ENCODE results near the gene NCOR1. TPM values are rescaled to one million over a fixed set of nuclear protein-coding genes. Genes with fewer than 3 reads are reported as not detected.

Gene NCOR1
- total RNA-seq, 4 donors from 2014 or later, result 96.9 to 158 (median 133) TPM

DNA sequence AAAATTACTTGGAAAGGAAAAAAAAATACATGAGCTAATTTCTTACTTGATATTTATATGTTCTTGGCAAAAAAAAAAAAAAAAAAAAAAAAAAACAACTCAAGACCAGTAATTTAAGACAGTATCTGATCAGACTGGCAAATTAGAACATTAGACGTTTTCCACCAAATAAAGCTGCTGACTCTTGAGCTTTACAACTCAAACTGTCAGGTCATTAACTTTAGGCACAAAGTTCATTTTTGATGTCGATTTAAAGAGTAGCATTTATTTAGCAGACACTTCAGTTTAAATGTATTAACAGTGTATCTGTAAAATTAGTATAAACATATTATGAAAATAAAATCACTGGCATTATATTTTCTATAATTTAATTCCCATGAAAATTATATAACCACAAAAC, 66.7 kb downstream of the NCOR1 start:
- no peak for TF ChIP-seq CTCF (IDR thresholded peaks at IDR 0.05; ENCODE audit: low read depth)

DNA sequence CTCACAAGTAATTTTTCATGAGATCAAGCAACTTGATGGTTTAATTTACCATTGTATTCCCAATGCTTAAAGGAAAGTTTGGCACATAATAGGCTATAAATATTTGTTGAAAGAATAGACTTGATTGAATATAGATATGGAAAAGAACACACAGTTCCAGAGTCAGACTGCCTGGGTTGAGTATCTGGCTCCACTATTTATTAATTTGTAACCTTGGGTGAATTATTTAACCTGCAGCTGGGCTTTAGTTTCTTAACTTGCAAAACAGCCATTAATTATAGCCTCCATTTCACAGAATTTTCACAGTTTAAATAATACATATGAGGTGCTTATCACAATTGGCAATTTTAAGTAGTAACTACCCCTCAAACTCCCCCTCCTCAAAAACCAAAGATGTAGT, 73.6 kb downstream of the NCOR1 start:
- no peak for TF ChIP-seq CTCF (IDR thresholded peaks at IDR 0.05; ENCODE audit: low read depth)

- TF ChIP-seq CTCF (IDR thresholded peaks at IDR 0.05; ENCODE audit: low read depth), result no peak
Observed at GRCh38 chr17:16140854-16141253, 74.5 kb downstream of the NCOR1 start.

GRCh38 chr17:16135461-16135860, 79.9 kb downstream of the NCOR1 start:
- no peak for TF ChIP-seq CTCF (IDR thresholded peaks at IDR 0.05; ENCODE audit: low read depth)

DNA sequence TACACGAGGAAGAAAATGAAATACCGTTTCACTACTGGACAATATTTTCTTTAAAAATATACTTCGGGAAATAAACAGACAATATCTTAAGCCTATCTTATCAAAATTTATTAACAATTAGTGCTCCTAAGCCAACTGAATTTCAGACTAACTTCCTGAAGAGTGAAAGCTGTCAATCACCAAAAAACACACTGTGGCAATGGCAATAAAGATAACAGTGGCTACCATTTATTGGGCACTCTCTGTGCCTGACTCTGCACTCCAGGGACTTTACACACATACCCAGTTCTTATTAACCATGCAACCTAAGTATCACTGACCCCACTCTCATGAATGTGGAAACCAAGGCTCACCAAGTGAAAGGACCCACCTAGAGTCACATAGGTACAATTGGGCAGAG, 83.7 kb downstream of the NCOR1 start:
- no peak for TF ChIP-seq CTCF (IDR thresholded peaks at IDR 0.05; ENCODE audit: low read depth)

GRCh38 chr17:16129441-16130205, 85.7 kb downstream of the NCOR1 start:
- no peak for TF ChIP-seq CTCF (IDR thresholded peaks at IDR 0.05; ENCODE audit: low read depth)

DNA sequence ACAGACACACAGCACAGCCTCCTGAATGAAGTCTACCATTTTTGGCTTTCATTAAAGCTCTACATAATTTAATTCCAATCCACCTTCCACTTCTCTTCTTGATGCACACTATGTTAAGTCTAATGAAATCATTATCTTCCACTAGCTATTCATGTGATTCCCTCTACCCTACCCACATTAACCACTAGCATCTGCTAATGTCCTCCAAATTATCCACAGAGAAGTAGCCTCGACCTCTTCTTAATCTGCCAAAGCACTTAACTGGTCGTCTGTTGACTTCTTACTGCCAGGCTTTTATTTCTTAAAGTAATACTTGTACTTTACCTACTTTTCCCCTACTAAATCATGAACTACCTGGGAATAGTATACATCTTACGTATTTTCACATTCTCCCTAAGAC, 91.8 kb downstream of the NCOR1 start:
- TF ChIP-seq CTCF (IDR thresholded peaks at IDR 0.05; ENCODE audit: low read depth), result no peak

Measured in subcutaneous adipose tissue (tissue), 4 donors.